ENCODE measurements around the gene ZSCAN23.

- TF ChIP-seq, protein P1, sequence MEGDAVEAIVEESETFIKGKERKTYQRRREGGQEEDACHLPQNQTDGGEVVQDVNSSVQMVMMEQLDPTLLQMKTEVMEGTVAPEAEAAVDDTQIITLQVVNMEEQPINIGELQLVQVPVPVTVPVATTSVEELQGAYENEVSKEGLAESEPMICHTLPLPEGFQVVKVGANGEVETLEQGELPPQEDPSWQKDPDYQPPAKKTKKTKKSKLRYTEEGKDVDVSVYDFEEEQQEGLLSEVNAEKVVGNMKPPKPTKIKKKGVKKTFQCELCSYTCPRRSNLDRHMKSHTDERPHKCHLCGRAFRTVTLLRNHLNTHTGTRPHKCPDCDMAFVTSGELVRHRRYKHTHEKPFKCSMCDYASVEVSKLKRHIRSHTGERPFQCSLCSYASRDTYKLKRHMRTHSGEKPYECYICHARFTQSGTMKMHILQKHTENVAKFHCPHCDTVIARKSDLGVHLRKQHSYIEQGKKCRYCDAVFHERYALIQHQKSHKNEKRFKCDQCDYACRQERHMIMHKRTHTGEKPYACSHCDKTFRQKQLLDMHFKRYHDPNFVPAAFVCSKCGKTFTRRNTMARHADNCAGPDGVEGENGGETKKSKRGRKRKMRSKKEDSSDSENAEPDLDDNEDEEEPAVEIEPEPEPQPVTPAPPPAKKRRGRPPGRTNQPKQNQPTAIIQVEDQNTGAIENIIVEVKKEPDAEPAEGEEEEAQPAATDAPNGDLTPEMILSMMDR (IDR thresholded peaks at IDR 0.05; ENCODE audit: extremely low read depth in 1 of 2, insufficient read depth in 1 of 2, low read depth in 1 of 2, low read length in 2 of 2), result no peak
- TF ChIP-seq FOS (IDR thresholded peaks at IDR 0.05; ENCODE audit: borderline replicate concordance, insufficient read depth, low read length) (no peak), JUN (IDR thresholded peaks at IDR 0.05; ENCODE audit: borderline replicate concordance, insufficient read depth, insufficient read length, low read depth) (no peak), EZH2 (IDR thresholded peaks at IDR 0.05; ENCODE audit: borderline replicate concordance, low read depth, low read length, severe bottlenecking) (no peak), POLR2A (IDR thresholded peaks at IDR 0.05; ENCODE audit: low read depth, low read length) (no peak), POLR2AphosphoS5 (IDR thresholded peaks at IDR 0.05; ENCODE audit: insufficient read depth, low read depth, low read length) (no peak), MYC (IDR thresholded peaks at IDR 0.05; ENCODE audit: low read depth, low read length) (no peak), GATA2 (IDR thresholded peaks at IDR 0.05; ENCODE audit: insufficient read depth, insufficient read length, low read depth, low read length) (no peak)
- TF ChIP-seq, protein P2, sequence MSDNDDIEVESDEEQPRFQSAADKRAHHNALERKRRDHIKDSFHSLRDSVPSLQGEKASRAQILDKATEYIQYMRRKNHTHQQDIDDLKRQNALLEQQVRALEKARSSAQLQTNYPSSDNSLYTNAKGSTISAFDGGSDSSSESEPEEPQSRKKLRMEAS (IDR thresholded peaks at IDR 0.05; ENCODE audit: insufficient read depth, insufficient read length), result no peak
Measured at GRCh38 chr6:28425944-28426541, 17.2 kb downstream of the ZSCAN23 start.

Measured in endothelial cell of umbilical vein (primary cell).